Measurements from ENCODE around the gene DMD.
"Not testable (repeated sequence)": the region's sequence is repeated elsewhere in the genome, so short reads cannot be mapped to it uniquely, and the experiment has no call there.

DMD gene

GRCh38 chrX:31663172-31663571, 1548.2 kb downstream of the DMD start:
- DNase-seq = no peak

- DNase-seq = no peak
These were observed 1550.0 kb downstream of the DMD start for GRCh38 chrX:31661280-31661810.

- no peak for DNase-seq
These were observed 1553.0 kb downstream of the DMD start for GRCh38 chrX:31658360-31658759.

- DNase-seq = no peak
These were observed 1555.3 kb downstream of the DMD start for GRCh38 chrX:31656013-31656412.

GRCh38 chrX:31653422-31653821, 1557.9 kb downstream of the DMD start:
- no peak for DNase-seq

- DNase-seq = no peak
These were observed 1558.7 kb downstream of the DMD start for GRCh38 chrX:31652650-31653049.

- no peak for DNase-seq
These were observed 1562.1 kb downstream of the DMD start for GRCh38 chrX:31649201-31649600.

- no peak for DNase-seq
These were observed 1578.0 kb downstream of the DMD start for GRCh38 chrX:31633349-31633748.

GRCh38 chrX:31629195-31629594, 1582.2 kb downstream of the DMD start:
- DNase-seq = no peak

- no peak for DNase-seq
These were observed 1602.2 kb downstream of the DMD start for GRCh38 chrX:31609130-31609529.

GRCh38 chrX:31608638-31609037, 1602.7 kb downstream of the DMD start:
- no peak for DNase-seq

- DNase-seq = no peak
These were observed 1604.6 kb downstream of the DMD start for GRCh38 chrX:31606771-31607170.

- no peak for DNase-seq
These were observed 1606.6 kb downstream of the DMD start for GRCh38 chrX:31604629-31605221.

GRCh38 chrX:31603411-31604120, 1607.8 kb downstream of the DMD start:
- DNase-seq = no peak

GRCh38 chrX:31600823-31601222, 1610.5 kb downstream of the DMD start:
- no peak for DNase-seq

GRCh38 chrX:31593353-31593752, 1618.0 kb downstream of the DMD start:
- DNase-seq = no peak

GRCh38 chrX:31591355-31591754, 1620.0 kb downstream of the DMD start:
- DNase-seq = no peak

- no peak for DNase-seq
These were observed 1620.7 kb downstream of the DMD start for GRCh38 chrX:31590581-31591114.

GRCh38 chrX:31589503-31589902, 1621.8 kb downstream of the DMD start:
- DNase-seq = no peak

- no peak for DNase-seq
These were observed 1623.0 kb downstream of the DMD start for GRCh38 chrX:31588355-31588754.

GRCh38 chrX:31583892-31584291, 1627.5 kb downstream of the DMD start:
- DNase-seq = not testable (repeated sequence)

GRCh38 chrX:31580726-31581125, 1630.6 kb downstream of the DMD start:
- DNase-seq = no peak

- no peak for DNase-seq
These were observed 1631.1 kb downstream of the DMD start for GRCh38 chrX:31580227-31580626.

- no peak for DNase-seq
These were observed 1639.0 kb downstream of the DMD start for GRCh38 chrX:31572360-31572759.
